Stimulated activated CD4-positive, alpha-beta T cell treated with anti-CD3 and anti-CD28 coated beads, Interleukin-15, amount 100 ng/mL, for 48 hours (primary cell): Measurements from ENCODE around the gene A2M.

Source experiments
- DNase-seq, 2 donors: peaks; one replicate each; pipeline ENCODE4 v3.0.0-alpha.2; 2020; ENCODE audit warnings: low read depth in 2 of 2

The A2M gene

GRCh38 chr12:9073076-9073475 is 42.6 kb downstream of the A2M start:
- no peak for DNase-seq

GRCh38 chr12:9072481-9073038 is 43.2 kb downstream of the A2M start:
- no peak for DNase-seq

GRCh38 chr12:9071969-9072368 is 43.8 kb downstream of the A2M start:
- DNase-seq, result no peak

- no peak for DNase-seq
Measured at GRCh38 chr12:9071518-9071917, 44.2 kb downstream of the A2M start.

GRCh38 chr12:9070351-9070750 is 45.4 kb downstream of the A2M start:
- DNase-seq, result no peak

- DNase-seq, result no peak
Measured at GRCh38 chr12:9068600-9068999, 47.1 kb downstream of the A2M start.

GRCh38 chr12:9068086-9068485 is 47.6 kb downstream of the A2M start:
- DNase-seq, result no peak

GRCh38 chr12:9066755-9067423 is 48.8 kb downstream of the A2M start:
- no peak for DNase-seq

- no peak for DNase-seq
Measured at GRCh38 chr12:9066183-9066623, 49.5 kb downstream of the A2M start.

- no peak for DNase-seq
Measured at GRCh38 chr12:9065607-9065856, 50.2 kb downstream of the A2M start.

- no peak for DNase-seq
Measured at GRCh38 chr12:9064815-9065606, 50.7 kb downstream of the A2M start.

- DNase-seq, result peak; percentile 25 to 30
Measured at GRCh38 chr12:9064201-9064814, 51.4 kb downstream of the A2M start.

- no peak for DNase-seq
Measured at GRCh38 chr12:9052610-9053009, 63.1 kb downstream of the A2M start.

- no peak for DNase-seq
Measured at GRCh38 chr12:9051158-9051550, 64.6 kb downstream of the A2M start.

GRCh38 chr12:9050521-9051157 is 65.1 kb downstream of the A2M start:
- no peak for DNase-seq

GRCh38 chr12:9049520-9050133 is 66.1 kb downstream of the A2M start:
- DNase-seq, result no peak

- no peak for DNase-seq
Measured at GRCh38 chr12:9048930-9049329, 66.8 kb downstream of the A2M start.

- no peak for DNase-seq
Measured at GRCh38 chr12:9047105-9047504, 68.6 kb downstream of the A2M start.

GRCh38 chr12:9043766-9044165 is 72.0 kb downstream of the A2M start:
- DNase-seq, result no peak

- no peak for DNase-seq
Measured at GRCh38 chr12:9041321-9041720, 74.4 kb downstream of the A2M start.

GRCh38 chr12:9040484-9041186 is 75.1 kb downstream of the A2M start:
- no peak for DNase-seq
